DND-41 (cell line): ENCODE data around the gene KRAS.

ENCODE experiments used
- ATAC-seq: fragments of 200-7000 bp; cut with Tn5 transposase; 3 replicates; pipeline ENCODE4 v1.9.1; 2021; ENCODE audit warnings: low read depth; ENCODE audit not compliant: insufficient read depth
- DNase-seq: peaks from one replicate; pipeline ENCODE4 v3.0.0-alpha.2; 2020
- H2AFZ ChIP-seq: 2 replicates; pipeline ENCODE4 v1.6.0; 2012; ENCODE audit warnings: low read depth, low read length
- H3K27ac ChIP-seq: 2 replicates; pipeline ENCODE4 v1.5.1; 2012; ENCODE audit warnings: low read length, inconsistent platforms
- H3K27me3 ChIP-seq: fragments of 200-600 bp; sonication (generic); 2 replicates; pipeline ENCODE4 v1.6.0; 2012; ENCODE audit warnings: low read length, mild to moderate bottlenecking, inconsistent platforms; ENCODE audit not compliant: insufficient read depth, poor library complexity
- H3K36me3 ChIP-seq: 2 replicates; pipeline ENCODE4 v1.5.1; 2012; ENCODE audit warnings: low read length, inconsistent platforms; ENCODE audit not compliant: insufficient read depth
- H3K4me1 ChIP-seq: 2 replicates; pipeline ENCODE4 v1.5.1; 2012; ENCODE audit warnings: mild to moderate bottlenecking, low read length; ENCODE audit not compliant: insufficient read depth
- H3K4me2 ChIP-seq: 2 replicates; pipeline ENCODE4 v1.6.0; 2012; ENCODE audit warnings: mild to moderate bottlenecking, moderate library complexity, low read length, inconsistent platforms; ENCODE audit not compliant: insufficient read depth
- H3K4me3 ChIP-seq, 2 experiments: fragments of 200-600 bp in 1 of 2; shearing (Covaris generic) in 1 of 2; 2 replicates each; pipeline ENCODE4 v1.5.1; 2012 to 2016; ENCODE audit warnings: inconsistent platforms in 2 of 2, low read length in 2 of 2, mild to moderate bottlenecking in 2 of 2, low read depth in 1 of 2, moderate library complexity in 1 of 2
- H3K79me2 ChIP-seq: 2 replicates; pipeline ENCODE4 v1.6.0; 2012; ENCODE audit warnings: low read length, inconsistent platforms; ENCODE audit not compliant: insufficient read depth
- H3K9ac ChIP-seq: 2 replicates; pipeline ENCODE4 v1.6.0; 2012; ENCODE audit warnings: low read depth, mild to moderate bottlenecking, inconsistent platforms, low read length, moderate library complexity
- H3K9me3 ChIP-seq: 2 replicates; pipeline ENCODE4 v1.5.1; 2012; ENCODE audit warnings: low read length, moderate library complexity, mild to moderate bottlenecking, inconsistent platforms; ENCODE audit not compliant: insufficient read depth, severe bottlenecking
- H4K20me1 ChIP-seq: 2 replicates; pipeline ENCODE4 v1.6.0; 2012; ENCODE audit warnings: low read length; ENCODE audit not compliant: insufficient read depth
- EZH2 ChIP-seq: IDR thresholded peaks from 3 replicates; pipeline ENCODE4 v1.6.1; 2012; ENCODE audit warnings: borderline replicate concordance, low read depth, mild to moderate bottlenecking, moderate library complexity, low read length, inconsistent platforms; ENCODE audit not compliant: severe bottlenecking
- TF ChIP-seq, protein P1 (sequence below): IDR thresholded peaks from 2 replicates; pipeline ENCODE4 v1.5.1; 2012; ENCODE audit warnings: borderline replicate concordance, low read length, moderate library complexity, mild to moderate bottlenecking; ENCODE audit not compliant: poor library complexity, severe bottlenecking; ENCODE audit errors: extremely low read depth

KRAS gene

DNA sequence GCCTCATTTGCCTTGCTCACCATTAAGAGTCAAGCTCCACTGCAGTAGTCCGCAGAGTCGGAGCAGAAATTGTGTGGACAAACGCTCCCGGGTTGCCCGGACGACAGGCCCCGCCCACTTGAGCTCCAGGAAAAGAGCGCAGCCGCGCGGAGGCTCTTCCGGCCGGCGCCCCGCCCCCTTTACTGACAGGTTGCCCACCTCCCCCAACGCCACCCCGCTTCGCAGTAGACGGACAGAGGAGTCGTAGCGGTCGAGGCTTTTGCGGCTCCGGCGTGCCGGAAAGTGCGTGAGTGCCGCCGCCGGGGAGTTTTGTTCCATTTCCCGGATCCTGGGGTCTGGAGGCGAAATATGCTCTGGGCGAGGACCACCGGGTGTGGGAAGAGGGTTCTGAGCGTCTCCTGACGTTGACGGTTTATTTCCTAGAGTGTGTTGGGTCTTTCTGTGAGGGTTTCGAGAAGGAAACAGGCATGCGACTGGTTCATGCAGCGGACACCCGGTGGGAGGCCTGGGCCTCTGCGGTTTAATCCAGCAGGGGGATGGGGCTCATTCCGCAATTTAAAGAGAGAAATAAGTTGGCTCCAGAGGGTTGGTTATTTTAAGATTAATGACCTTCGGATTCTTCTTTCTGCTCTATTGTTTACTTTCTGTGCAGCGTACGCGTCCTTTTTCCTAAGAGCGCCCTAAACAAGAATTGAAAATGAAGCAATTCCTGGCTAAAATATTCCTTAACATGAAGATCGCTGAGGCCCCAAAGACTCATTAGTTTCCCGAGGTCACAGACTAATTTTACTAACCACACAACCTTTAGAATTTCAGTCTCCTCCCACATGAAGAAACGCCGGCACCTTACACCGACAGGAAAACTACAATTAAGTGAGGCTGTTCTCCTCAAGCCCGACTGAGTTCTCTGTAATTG lies 55.4 kb downstream of the KRAS start, which contains the start of the genes DNAI7 and ETFRF1:
Gene DNAI7, minus strand, starts transcription at position 105 of the 916 bp plus-strand sequence. Its CDS starts 82 bp downstream, at position 23.
Gene ETFRF1, plus strand, starts transcription at position 182 of the 916 bp plus-strand sequence. CDS start 8,720 bp downstream, outside the sequence.
- no peaks in the 10 kb centered on the region for H3K9me3 ChIP-seq
- H4K20me1 ChIP-seq = no peaks in the 10 kb centered on the region
- H3K79me2 ChIP-seq = no peaks in the 10 kb centered on the region
- H3K9ac ChIP-seq = peak within 1 kb of the TSS; percentile 65
- ATAC-seq (peak; percentile 96), DNase-seq (peak; percentile 95)
- H2AFZ ChIP-seq = peak within 1 kb of the TSS; percentile 83
- no peaks in the 10 kb centered on the region for H3K27me3 ChIP-seq
- H3K4me1 ChIP-seq = peaks cover 20% of the 10 kb centered on the region
- H3K36me3 ChIP-seq = no peaks in the 10 kb centered on the region
- H3K27ac ChIP-seq = peak within 1 kb of the TSS; percentile 85
- peak within 1 kb of the TSS; percentile 36 to 94 for H3K4me3 ChIP-seq
- TF ChIP-seq EZH2 = no peak
- TF ChIP-seq, protein P1, sequence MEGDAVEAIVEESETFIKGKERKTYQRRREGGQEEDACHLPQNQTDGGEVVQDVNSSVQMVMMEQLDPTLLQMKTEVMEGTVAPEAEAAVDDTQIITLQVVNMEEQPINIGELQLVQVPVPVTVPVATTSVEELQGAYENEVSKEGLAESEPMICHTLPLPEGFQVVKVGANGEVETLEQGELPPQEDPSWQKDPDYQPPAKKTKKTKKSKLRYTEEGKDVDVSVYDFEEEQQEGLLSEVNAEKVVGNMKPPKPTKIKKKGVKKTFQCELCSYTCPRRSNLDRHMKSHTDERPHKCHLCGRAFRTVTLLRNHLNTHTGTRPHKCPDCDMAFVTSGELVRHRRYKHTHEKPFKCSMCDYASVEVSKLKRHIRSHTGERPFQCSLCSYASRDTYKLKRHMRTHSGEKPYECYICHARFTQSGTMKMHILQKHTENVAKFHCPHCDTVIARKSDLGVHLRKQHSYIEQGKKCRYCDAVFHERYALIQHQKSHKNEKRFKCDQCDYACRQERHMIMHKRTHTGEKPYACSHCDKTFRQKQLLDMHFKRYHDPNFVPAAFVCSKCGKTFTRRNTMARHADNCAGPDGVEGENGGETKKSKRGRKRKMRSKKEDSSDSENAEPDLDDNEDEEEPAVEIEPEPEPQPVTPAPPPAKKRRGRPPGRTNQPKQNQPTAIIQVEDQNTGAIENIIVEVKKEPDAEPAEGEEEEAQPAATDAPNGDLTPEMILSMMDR = no peak
- H3K4me2 ChIP-seq = peak within 1 kb of the TSS; percentile 98

DNA sequence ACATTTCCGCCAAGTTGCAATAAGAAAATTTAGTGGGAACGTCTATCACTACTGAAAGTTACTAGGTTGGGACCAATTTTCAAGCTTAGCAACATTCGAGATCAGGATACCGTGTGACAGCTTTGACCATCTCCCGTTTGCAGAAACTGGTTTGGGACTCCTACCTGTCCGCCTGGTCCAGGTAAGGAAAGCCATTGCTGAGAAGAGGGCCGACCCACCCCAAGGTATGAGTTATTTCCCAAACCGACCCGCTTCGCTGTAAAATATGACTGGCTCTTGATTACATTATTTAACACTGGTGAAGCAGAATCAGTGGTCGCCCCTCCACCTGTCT lies 56.0 kb downstream of the KRAS start:
- H3K4me3 ChIP-seq = peak overlapping the region; percentile 36 to 94
- H3K79me2 ChIP-seq = no peaks in the 10 kb centered on the region
- H3K4me2 ChIP-seq = peak overlapping the region; percentile 98
- no peaks in the 10 kb centered on the region for H3K36me3 ChIP-seq
- H3K9me3 ChIP-seq = no peaks in the 10 kb centered on the region
- peak overlapping the region; percentile 65 for H3K9ac ChIP-seq
- H3K27me3 ChIP-seq = no peaks in the 10 kb centered on the region
- no peaks in the 10 kb centered on the region for H4K20me1 ChIP-seq
- TF ChIP-seq, protein P1 = no peak
- TF ChIP-seq EZH2 = no peak
- peak overlapping the region; percentile 29; the same call in 1 of the 2 replicates for H3K27ac ChIP-seq
- DNase-seq (no peak), ATAC-seq (no peak)
- H2AFZ ChIP-seq = peak overlapping the region; percentile 83
- H3K4me1 ChIP-seq = peaks cover 20% of the 10 kb centered on the region

DNA sequence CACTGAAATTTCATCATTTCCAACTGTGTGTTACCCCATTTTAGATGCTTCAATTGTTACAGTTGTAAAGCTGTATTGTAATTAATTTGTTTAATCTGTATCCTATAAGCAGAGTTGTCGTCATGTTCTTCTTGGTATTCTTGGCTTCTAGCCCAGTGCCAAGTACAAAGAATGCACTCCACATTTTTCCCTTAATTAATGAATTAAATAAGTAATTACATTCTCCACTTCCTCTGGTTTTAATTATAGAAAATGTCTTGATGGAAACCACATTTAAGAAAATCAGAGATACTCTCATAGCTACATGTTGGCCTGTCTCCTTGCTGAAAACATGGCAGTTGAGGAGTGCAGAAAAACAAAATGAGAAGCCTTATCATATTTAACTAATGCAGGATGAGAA lies 56.5 kb downstream of the KRAS start:
- Histone ChIP-seq H4K20me1 (no peaks in the 10 kb centered on the region), H3K27me3 (no peaks in the 10 kb centered on the region), H3K9ac (peak overlapping the region; percentile 65; the same call in 1 of the 2 replicates), H3K36me3 (no peaks in the 10 kb centered on the region), H3K79me2 (no peaks in the 10 kb centered on the region), H3K27ac (no peak overlapping the region; the same call in 1 of the 2 replicates), H3K9me3 (no peaks in the 10 kb centered on the region), H2AFZ (peak overlapping the region; percentile 83), H3K4me1 (peaks cover 20% of the 10 kb centered on the region), H3K4me2 (peak overlapping the region; percentile 98), H3K4me3 (peak overlapping the region; percentile 36 to 94; a peak in 3 of 4 replicates)
- no peak for ATAC-seq
- TF ChIP-seq, protein P1 = no peak
- TF ChIP-seq EZH2 = no peak
- no peak for DNase-seq
